Chondrocyte (in vitro differentiated cells): ENCODE measurements around the gene ASB1. TPM values are rescaled to one million over a fixed set of nuclear protein-coding genes. Genes with fewer than 3 reads are reported as not detected.

Experiments used
- DNase-seq: peaks from one replicate; pipeline ENCODE4 v3.0.0; 2021; ENCODE audit warnings: mixed read lengths, low spot score
- H3K27ac Mint-ChIP-seq: one replicate; pipeline ENCODE4 v1.8.0; 2021; ENCODE audit warnings: mild to moderate bottlenecking, moderate library complexity, mixed read lengths; ENCODE audit not compliant: unreplicated experiment
- H3K27me3 Mint-ChIP-seq: 2 replicates; pipeline ENCODE4 v1.8.0; 2021; ENCODE audit warnings: low read depth, mixed read lengths
- H3K36me3 Mint-ChIP-seq: 2 replicates; pipeline ENCODE4 v1.8.0; 2021; ENCODE audit warnings: low read depth, mixed read lengths
- H3K4me1 Mint-ChIP-seq: 2 replicates; pipeline ENCODE4 v1.8.0; 2021; ENCODE audit warnings: low read depth, mild to moderate bottlenecking, mixed read lengths
- H3K4me3 Mint-ChIP-seq: one replicate; pipeline ENCODE4 v1.8.0; 2021; ENCODE audit warnings: mild to moderate bottlenecking, moderate library complexity, mixed read lengths; ENCODE audit not compliant: unreplicated experiment
- H3K9me3 Mint-ChIP-seq: 2 replicates; pipeline ENCODE4 v1.8.0; 2021; ENCODE audit warnings: low read depth, mixed read lengths
- total RNA-seq: library from RNA; stranded (reverse); gene quantifications from 3 replicates; pipeline ENCODE4 v1.2.1, GENCODE V29; 2021
- TF ChIP-seq, protein P1 (sequence below): fragments of 200-600 bp; sonication (generic); IDR thresholded peaks from 2 replicates; pipeline ENCODE4 v1.5.0; 2021; ENCODE audit warnings: antibody characterized with exemption, mild to moderate bottlenecking, moderate library complexity

The ASB1 gene
- total RNA-seq, 1 donor from 2014 or later: 31.0 TPM

- TF ChIP-seq, protein P1, sequence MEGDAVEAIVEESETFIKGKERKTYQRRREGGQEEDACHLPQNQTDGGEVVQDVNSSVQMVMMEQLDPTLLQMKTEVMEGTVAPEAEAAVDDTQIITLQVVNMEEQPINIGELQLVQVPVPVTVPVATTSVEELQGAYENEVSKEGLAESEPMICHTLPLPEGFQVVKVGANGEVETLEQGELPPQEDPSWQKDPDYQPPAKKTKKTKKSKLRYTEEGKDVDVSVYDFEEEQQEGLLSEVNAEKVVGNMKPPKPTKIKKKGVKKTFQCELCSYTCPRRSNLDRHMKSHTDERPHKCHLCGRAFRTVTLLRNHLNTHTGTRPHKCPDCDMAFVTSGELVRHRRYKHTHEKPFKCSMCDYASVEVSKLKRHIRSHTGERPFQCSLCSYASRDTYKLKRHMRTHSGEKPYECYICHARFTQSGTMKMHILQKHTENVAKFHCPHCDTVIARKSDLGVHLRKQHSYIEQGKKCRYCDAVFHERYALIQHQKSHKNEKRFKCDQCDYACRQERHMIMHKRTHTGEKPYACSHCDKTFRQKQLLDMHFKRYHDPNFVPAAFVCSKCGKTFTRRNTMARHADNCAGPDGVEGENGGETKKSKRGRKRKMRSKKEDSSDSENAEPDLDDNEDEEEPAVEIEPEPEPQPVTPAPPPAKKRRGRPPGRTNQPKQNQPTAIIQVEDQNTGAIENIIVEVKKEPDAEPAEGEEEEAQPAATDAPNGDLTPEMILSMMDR: no peak
- H3K27me3 Mint-ChIP-seq: no peaks in the 10 kb centered on the region
- peaks cover 37% of the 10 kb centered on the region for H3K36me3 Mint-ChIP-seq
- peaks cover 50% of the 10 kb centered on the region for H3K9me3 Mint-ChIP-seq
- H3K27ac Mint-ChIP-seq: no peak overlapping the region
- no peak overlapping the region for H3K4me3 Mint-ChIP-seq
- no peak for DNase-seq
- H3K4me1 Mint-ChIP-seq: no peaks in the 10 kb centered on the region
Observed at GRCh38 chr2:238476258-238476657, 49.5 kb downstream of the ASB1 start.

GRCh38 chr2:238478216-238478615 is 51.5 kb downstream of the ASB1 start:
- Mint-ChIP-seq H3K36me3 (peaks cover 25% of the 10 kb centered on the region), H3K27me3 (no peaks in the 10 kb centered on the region), H3K4me1 (no peaks in the 10 kb centered on the region), H3K4me3 (no peak overlapping the region), H3K9me3 (peaks cover 35% of the 10 kb centered on the region), H3K27ac (no peak overlapping the region)
- no peak for DNase-seq
- TF ChIP-seq, protein P1: no peak

DNA sequence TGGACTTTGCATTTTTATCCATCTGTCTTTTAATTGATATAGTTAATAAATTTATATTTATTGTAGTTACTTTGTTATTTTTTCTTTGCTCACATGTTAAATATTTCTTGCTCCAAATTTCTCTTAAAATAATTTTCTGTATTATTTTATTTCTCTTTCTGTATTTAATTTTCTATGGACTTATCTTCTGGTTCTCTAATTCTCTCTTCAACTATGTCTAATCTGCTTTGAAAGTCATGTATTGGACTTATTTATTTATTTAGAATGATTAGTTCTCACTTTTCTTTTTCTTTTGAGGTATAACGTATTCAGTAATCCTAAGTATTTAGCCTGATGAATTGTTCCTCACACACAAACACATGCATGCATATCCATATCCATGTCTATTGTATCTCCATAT is 53.1 kb downstream of the ASB1 start:
- peaks cover 19% of the 10 kb centered on the region for H3K9me3 Mint-ChIP-seq
- TF ChIP-seq, protein P1: no peak
- DNase-seq: no peak
- H3K4me1 Mint-ChIP-seq: no peaks in the 10 kb centered on the region
- H3K4me3 Mint-ChIP-seq: no peak overlapping the region
- peaks cover 12% of the 10 kb centered on the region for H3K36me3 Mint-ChIP-seq
- no peaks in the 10 kb centered on the region for H3K27me3 Mint-ChIP-seq
- H3K27ac Mint-ChIP-seq: no peak overlapping the region

DNA sequence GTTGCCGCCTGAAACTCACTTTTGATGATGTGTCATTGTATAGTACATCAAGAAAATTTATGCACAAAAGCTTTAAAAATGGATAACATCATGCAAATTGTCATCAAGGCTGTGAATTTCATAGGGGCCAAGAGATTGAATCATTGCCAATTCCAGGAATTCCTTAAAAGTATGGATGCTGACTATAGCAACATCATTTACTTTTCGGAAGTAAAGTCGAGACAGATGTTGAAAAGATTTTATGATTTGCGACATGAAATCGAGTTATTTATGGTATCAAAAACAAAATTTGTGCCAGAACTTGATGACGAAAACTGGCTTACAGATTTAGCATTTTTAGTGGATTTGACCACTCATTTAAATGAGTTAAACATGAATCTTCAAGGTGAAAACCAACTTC is 56.3 kb downstream of the ASB1 start:
- DNase-seq: no peak
- Mint-ChIP-seq H3K9me3 (peaks cover 18% of the 10 kb centered on the region), H3K27me3 (no peaks in the 10 kb centered on the region), H3K4me3 (no peak overlapping the region), H3K4me1 (no peaks in the 10 kb centered on the region), H3K27ac (no peak overlapping the region), H3K36me3 (peaks cover 8% of the 10 kb centered on the region)
- TF ChIP-seq, protein P1: no peak

- H3K9me3 Mint-ChIP-seq: peaks cover 13% of the 10 kb centered on the region
- TF ChIP-seq, protein P1: no peak
- peaks cover 8% of the 10 kb centered on the region for H3K36me3 Mint-ChIP-seq
- no peak overlapping the region for H3K27ac Mint-ChIP-seq
- H3K27me3 Mint-ChIP-seq: no peaks in the 10 kb centered on the region
- DNase-seq: no peak
- no peak overlapping the region for H3K4me3 Mint-ChIP-seq
- H3K4me1 Mint-ChIP-seq: no peaks in the 10 kb centered on the region
Observed at GRCh38 chr2:238483656-238484055, 56.9 kb downstream of the ASB1 start.
